ENCODE data around the gene RDH11.

Gene RDH11

DNA sequence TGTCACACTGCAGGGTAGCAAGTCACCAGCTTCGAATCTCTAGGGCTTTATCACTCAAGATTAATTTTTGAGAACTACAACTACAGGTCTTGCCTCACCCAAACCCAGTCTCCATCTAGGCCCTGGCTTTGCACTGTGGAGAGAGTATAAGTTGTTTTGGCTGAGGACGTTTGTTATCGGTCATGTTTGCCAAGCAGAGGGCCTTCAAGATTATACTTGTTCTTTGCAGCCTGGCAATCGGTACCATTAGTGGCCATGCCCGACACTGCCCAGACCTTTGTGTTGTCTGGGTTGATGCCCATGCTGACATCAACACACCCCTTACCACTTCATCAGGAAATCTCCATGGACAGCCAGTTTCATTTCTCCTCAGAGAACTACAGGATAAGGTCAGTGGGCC, 50.1 kb downstream of the RDH11 start:
- DNase-seq (ENCODE audit: low read depth), result no peak

DNA sequence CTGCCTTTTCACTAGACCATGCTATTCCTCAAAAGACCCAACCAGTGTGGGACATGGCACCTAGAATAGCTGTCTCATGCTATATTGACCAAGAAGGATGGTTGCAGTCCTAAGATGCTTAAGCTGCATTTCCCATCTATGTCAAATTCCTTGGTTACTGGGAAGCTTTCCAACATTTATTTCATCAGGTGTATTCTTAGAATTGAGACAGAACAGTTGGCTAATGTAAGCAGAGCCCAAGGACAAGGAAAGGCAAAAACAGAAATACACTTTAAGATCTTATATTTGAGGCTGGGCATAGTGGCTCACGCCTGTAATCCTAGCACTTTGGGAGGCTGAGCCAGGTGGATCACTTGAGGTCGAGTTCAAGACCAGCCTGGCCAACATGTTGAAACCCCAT, 51.1 kb downstream of the RDH11 start:
- DNase-seq (ENCODE audit: low read depth), result peak; percentile 62

DNA sequence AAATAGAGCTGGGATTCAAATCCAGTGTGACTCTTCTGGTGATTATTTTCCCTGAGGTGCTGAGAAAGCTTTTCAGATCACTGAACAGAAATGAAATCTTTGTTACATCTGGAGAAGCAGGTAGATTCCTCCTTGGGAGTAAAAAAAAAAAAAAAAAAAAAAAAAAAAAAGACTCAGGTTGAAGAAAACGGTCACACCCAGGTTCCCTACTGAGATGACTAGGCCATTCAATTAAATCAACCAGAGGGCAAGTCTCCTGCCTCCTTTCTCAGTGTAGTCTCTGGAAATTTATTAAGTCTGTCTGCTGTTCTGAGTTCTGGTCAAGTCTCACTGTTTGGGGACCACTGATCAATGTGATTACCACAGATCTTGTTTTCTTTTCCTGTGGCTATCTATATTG, 51.9 kb downstream of the RDH11 start:
- no peak for DNase-seq (ENCODE audit: low read depth)

- no peak for DNase-seq (ENCODE audit: low read depth)
These were observed 53.4 kb downstream of the RDH11 start for GRCh38 chr14:67641902-67642749.

DNA sequence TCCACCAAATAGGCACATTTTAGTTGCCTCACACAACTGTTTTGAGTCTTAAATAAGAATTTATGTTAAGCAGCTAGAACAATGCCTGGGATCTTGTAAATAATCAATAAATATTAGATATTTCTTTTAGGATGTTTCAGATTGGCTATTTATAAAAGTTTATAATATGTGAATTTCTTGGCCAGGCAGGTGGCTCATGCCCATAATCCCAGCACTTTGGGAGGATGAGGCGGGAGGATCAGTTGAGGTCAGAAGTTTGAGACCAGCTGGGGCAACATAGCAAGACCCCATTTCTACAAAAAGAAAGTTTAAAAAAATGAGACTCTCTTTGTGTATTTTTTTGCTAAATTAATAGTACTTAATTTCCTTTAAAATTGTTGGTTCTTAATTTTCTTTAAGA, 54.1 kb downstream of the RDH11 start:
- DNase-seq (ENCODE audit: low read depth), result no peak

- DNase-seq (ENCODE audit: low read depth), result no peak
These were observed 56.9 kb downstream of the RDH11 start for GRCh38 chr14:67638642-67639041.

DNA sequence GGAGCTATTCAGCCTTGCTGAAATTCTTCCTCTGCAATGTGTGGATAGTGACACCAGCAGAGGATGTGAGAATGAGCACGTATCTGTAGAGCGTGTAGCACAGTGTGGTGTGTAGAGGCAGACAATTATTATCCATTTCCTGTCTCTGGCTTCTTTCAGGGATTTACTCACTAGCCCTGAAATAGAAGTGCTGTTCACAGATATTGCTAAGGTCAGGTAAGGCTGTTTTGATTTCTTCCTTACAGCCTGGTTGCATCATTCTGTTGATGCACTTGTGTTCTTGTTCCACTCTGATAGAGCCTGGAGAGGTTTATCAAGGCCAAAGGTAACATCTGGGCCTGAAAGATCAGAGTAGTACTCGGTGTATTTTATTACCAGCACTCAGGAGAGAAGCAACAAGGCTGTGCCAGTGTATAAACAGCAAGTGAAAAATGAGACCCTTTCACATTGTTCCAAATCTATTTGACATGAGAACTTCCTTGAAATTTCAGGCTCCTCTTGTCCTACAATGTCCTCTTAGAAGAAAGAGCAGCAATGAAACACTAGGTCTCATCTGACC, 59.1 kb downstream of the RDH11 start:
- peak; percentile 9 for DNase-seq (ENCODE audit: low read depth)

GRCh38 chr14:67633451-67634147, 62.0 kb downstream of the RDH11 start:
- no peak for DNase-seq (ENCODE audit: low read depth)

- DNase-seq (ENCODE audit: low read depth), result no peak
These were observed 64.6 kb downstream of the RDH11 start for GRCh38 chr14:67630938-67631337.

- DNase-seq (ENCODE audit: low read depth), result no peak
These were observed 65.4 kb downstream of the RDH11 start for GRCh38 chr14:67630186-67630585.

DNA sequence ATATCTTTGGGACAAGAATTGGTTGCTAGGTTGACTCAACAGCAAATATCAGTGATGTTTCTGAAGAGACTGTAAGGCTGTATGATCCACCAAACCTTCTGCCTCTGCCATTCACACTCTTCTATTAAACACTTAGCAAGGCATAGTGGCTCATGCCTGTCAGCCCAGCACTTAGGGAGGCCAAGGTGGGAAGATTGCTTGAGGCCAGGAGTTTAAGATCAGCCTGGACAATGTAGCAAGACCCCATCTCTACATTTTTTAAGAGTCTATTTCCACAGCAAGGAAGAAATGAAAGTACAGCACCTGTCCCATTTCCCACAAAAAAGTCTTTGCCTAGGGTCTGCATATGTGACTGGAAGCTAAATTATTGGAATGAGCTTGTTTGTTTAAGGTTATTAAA, 68.0 kb downstream of the RDH11 start:
- DNase-seq (ENCODE audit: low read depth), result no peak
